Transverse colon (tissue), 4 donors: ENCODE results near the gene ARHGAP6.

ENCODE experiments used
- POLR2A ChIP-seq: fragments of 450-650 bp; IDR thresholded peaks from one replicate; pipeline ENCODE4 v1.6.1; 2016; ENCODE audit warnings: antibody characterized with exemption, mild to moderate bottlenecking, moderate library complexity
- POLR2AphosphoS5 ChIP-seq, 3 donors: sonication (generic); formaldehyde crosslinking; IDR thresholded peaks; one replicate each; pipeline ENCODE4 v1.6.1; 2016; ENCODE audit warnings: antibody characterized with exemption in 3 of 3
- TF ChIP-seq, protein P1 (sequence below), 5 experiments: fragments of 200-600 bp in 3 of 5; fragments of 450-650 bp in 2 of 5; sonication (generic) in 3 of 5; IDR thresholded peaks; 1 replicate in 2 of 5; 2 replicates in 3 of 5; pipeline ENCODE4 v1.5.1; 2016 to 2017; ENCODE audit warnings: antibody characterized with exemption in 5 of 5, inconsistent platforms in 3 of 5, mild to moderate bottlenecking in 2 of 5, moderate library complexity in 1 of 5

DNA sequence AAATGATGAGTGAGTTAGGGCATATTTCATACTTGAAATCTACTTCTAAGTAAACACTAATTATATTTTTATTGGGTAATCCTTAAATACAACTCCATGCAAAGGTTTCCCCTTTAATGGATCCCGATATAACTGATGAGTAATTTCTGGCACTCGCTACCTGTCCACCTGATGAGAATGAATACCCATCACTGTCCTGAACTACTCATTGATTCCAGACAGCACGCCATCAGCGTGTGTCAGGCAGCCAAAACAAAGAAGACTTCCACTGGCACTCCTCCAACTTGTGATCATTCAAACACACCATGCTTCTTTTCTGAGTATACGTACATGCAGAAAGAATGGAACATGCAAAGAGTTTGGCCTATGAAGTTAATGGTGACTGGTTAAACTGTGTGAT is 485.1 kb downstream of the ARHGAP6 start:
- TF ChIP-seq, protein P1, sequence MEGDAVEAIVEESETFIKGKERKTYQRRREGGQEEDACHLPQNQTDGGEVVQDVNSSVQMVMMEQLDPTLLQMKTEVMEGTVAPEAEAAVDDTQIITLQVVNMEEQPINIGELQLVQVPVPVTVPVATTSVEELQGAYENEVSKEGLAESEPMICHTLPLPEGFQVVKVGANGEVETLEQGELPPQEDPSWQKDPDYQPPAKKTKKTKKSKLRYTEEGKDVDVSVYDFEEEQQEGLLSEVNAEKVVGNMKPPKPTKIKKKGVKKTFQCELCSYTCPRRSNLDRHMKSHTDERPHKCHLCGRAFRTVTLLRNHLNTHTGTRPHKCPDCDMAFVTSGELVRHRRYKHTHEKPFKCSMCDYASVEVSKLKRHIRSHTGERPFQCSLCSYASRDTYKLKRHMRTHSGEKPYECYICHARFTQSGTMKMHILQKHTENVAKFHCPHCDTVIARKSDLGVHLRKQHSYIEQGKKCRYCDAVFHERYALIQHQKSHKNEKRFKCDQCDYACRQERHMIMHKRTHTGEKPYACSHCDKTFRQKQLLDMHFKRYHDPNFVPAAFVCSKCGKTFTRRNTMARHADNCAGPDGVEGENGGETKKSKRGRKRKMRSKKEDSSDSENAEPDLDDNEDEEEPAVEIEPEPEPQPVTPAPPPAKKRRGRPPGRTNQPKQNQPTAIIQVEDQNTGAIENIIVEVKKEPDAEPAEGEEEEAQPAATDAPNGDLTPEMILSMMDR (IDR thresholded peaks at IDR 0.05): no peak
- TF ChIP-seq POLR2A (no peak), POLR2AphosphoS5 (IDR thresholded peaks at IDR 0.05) (no peak)
